GM12874 (cell line): ENCODE data around the gene PPIC.

Source experiments
- CTCF ChIP-seq: IDR thresholded peaks from 2 replicates; pipeline ENCODE4 v1.5.1; 2011; ENCODE audit warnings: low read depth, mild to moderate bottlenecking, control low read depth, low read length, moderate library complexity; ENCODE audit not compliant: insufficient read depth

PPIC gene

GRCh38 chr5:123012321-123012720, 24.2 kb downstream of the PPIC start:
- no peak for TF ChIP-seq CTCF

- TF ChIP-seq CTCF, result no peak
Observed at GRCh38 chr5:123007754-123008153, 28.8 kb downstream of the PPIC start.

GRCh38 chr5:123007182-123007581, 29.3 kb downstream of the PPIC start:
- TF ChIP-seq CTCF, result no peak

- no peak for TF ChIP-seq CTCF
Observed at GRCh38 chr5:123001808-123002207, 34.7 kb downstream of the PPIC start.

- no peak for TF ChIP-seq CTCF
Observed at GRCh38 chr5:123000731-123001130, 35.8 kb downstream of the PPIC start.

- TF ChIP-seq CTCF, result peak; percentile 64
Observed at GRCh38 chr5:122999947-123000563, 36.5 kb downstream of the PPIC start.

- TF ChIP-seq CTCF, result no peak
Observed at GRCh38 chr5:122997294-122997693, 39.2 kb downstream of the PPIC start.
